Ureter (tissue), 1 donor: ENCODE measurements around the gene NOTCH3. TPM values are rescaled to one million over a fixed set of nuclear protein-coding genes. Genes with fewer than 3 reads are reported as not detected.

Source experiments
- DNase-seq: peaks from one replicate; pipeline ENCODE4 v3.0.0-alpha.2; 2020; ENCODE audit warnings: low spot score
- total RNA-seq: library from RNA; stranded (reverse); gene quantifications from one replicate; pipeline ENCODE4 v1.2.4, GENCODE V29; 2023
- donor health status: DM: yes; HTN: yes; CAD: no.

NOTCH3 gene
- total RNA-seq = 125 TPM

- no peak for DNase-seq
Observed at GRCh38 chr19:15200553-15201364, at the start of gene NOTCH3. NOTCH3 (minus strand) TSS chr19:15200995; CDS start chr19:15200905, 90 bp downstream.

DNA sequence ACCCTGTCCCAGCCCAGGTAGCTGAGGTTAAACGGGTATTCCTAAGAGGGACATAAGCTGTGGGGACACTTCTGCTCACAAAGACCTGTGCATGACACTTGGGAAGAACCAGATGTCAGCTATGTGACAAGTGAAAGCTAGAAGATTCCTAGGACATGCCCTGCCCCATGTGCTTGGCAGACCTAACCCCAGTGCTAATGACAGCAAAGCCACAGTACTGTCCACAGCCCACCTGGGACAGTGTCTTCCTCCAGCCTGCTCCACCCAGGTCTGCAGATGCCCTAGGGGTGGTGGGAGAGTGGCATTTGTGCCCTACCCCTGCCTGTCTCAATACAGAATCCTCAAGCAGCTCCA, 49.8 kb upstream of the NOTCH3 start:
- no peak for DNase-seq

GRCh38 chr19:15249972-15250639, 49.3 kb upstream of the NOTCH3 start:
- peak; percentile 67 for DNase-seq

GRCh38 chr19:15249528-15249874, 48.7 kb upstream of the NOTCH3 start:
- no peak for DNase-seq

DNA sequence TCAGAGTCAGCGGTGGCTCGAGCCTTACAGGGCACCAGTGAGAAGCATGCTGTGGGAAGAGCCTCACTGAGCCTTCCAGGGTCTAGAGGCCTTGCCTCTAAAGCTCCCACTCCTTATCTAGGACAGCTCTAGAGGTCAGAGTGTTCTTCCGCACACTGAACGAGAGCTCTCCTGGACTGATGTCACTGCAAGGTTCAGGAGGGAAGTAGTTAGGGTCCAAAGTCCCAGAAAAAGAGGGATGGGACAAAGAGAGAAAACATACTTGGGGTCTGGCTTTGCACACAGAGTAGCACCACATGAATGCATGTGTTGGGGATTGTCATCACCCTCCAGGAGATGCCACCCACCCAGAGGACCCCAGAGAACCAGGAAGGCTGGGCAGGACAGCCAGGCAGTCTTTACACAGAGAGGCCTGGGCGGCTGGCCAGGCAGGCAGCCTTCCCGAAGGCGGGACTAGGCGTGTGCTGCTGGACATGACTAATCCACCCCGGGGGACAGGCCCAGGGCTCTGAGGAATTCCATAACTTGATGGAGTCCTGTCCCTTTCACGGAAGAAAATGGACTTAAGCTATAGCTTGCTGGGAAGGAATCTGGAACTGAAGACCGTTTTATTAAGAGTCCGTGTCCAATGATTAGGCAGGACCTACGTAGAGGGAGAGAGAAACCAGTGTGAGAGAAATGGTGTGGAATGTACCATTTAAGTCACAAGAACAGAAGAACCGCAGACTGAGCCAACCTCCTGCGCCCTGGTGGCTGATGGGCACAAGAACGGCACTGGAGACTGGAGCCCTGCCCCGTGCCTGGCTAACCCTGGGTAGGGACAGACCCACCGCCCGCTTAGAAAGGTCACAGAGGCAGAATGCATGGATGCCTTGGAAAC, 48.1 kb upstream of the NOTCH3 start:
- peak; percentile 80 for DNase-seq

DNA sequence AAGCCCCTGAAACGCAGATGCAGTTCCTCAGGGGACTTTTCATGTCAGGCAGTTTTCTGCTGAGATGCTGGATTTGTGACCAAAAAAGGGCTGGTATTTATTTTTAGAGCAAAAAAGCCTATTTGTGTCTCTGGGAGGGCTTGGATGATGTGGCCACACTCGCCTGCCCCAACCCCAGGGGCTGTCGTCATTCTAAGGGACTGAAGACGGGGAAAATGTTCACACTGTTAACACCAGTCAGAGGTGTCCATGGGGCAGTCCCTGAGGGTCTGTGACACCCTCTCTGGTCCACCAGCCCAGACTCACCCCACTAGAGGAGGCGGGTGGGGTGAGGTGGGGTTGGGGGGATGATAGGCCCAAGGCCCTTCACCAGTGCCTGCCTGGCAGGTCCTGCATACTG, 47.3 kb upstream of the NOTCH3 start:
- DNase-seq = no peak

DNA sequence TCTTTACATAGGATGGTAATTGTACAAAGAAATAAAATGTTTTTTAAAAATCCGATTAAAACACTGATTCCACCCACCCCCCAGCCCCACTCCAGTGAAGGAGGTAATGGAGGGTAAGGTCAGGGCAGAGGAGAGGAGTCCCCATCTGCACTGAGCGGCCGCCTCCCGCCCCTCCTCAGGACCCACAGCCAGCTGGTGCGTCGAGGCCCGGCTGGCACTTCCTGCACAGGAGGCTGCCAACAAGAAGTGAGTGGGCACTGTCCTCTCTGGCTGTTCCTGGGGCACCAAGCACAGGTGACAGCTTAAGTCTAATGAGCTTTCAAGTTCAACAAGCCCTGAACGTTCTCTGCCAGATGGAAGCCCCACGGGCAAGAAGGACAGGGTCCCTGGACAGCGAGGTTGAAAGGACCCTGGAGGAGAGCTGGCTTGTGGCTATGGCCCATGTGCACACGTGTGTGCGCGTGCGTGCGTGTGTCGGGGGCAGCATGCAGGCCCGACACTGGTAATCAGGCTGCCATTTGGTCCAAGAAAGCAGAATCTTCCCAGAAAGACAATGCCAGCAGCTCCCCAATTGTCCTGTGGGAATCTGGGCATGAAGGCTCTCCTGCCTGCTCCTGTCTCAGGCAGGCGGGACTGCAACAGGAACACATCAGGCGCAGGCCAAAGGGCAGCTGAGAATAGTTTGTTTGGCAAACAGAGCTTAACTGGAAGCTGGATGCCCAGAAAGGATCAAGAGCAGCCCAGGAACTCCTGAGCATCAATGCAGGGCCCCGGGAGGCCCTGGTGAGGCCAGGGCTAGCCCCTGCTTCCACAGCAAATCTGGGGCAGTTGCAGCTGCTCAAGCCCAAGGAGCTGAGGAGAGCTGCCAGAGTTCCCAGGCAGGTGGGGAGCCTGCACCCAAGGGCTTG, 46.6 kb upstream of the NOTCH3 start:
- DNase-seq = no peak

DNA sequence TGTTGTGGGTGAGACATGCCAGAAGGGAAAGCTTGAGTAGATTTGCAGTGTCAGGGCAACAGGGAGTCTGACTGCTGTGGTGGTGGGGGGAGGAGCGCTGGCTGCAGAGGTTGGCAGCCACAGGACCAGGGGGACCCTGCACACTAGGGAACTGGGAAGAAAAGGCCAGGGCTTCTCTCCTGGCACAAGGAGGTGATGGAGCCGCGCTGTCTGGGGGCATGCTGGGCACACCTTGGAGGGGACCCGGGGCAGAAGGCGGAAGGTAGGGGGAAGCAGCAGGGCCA, 45.3 kb upstream of the NOTCH3 start:
- DNase-seq = no peak

DNA sequence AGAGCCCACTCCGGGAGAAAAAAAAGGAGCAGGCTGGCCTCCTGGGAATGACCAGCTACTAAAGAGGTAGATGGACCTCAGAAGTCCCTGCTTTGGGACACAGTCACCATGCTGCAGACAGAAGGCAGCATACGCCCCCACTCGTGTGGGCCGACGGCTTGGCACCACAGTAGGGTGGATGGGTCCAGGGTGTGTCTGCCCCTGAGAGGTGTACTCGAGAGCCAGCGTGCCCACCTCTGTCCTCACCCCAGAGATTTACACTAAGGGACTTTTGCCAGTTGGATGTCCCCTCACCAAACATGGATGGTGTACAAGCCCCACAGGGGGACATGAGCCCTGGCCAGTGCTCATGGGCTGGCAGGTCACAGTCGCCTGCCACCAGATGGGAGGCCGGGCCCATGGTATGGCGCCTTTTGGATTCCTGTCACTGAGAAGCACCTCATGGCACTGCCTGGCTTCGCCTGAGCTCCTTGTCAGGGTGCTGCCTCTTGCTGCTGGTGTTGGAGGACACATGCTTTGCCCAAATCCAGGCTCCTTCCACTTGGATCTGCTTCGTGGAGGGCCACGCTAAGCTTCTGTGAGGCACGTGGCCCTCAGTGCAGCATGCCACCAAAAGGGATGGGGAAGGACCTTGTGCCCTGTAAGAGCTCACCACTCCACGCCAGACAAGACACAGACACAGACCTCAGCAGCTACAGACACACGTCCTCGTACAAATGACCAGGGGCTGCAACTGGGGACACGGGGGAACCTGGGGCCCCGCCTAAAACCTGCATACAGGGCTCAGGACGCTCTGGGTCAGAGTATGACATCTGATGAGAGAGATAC, 44.8 kb upstream of the NOTCH3 start:
- DNase-seq = no peak

GRCh38 chr19:15244808-15245207, 44.0 kb upstream of the NOTCH3 start:
- no peak for DNase-seq

- DNase-seq = no peak
Observed at GRCh38 chr19:15244106-15244803, 43.5 kb upstream of the NOTCH3 start.

GRCh38 chr19:15243236-15243957, 42.6 kb upstream of the NOTCH3 start:
- no peak for DNase-seq

GRCh38 chr19:15241259-15241910, 40.6 kb upstream of the NOTCH3 start:
- no peak for DNase-seq

DNA sequence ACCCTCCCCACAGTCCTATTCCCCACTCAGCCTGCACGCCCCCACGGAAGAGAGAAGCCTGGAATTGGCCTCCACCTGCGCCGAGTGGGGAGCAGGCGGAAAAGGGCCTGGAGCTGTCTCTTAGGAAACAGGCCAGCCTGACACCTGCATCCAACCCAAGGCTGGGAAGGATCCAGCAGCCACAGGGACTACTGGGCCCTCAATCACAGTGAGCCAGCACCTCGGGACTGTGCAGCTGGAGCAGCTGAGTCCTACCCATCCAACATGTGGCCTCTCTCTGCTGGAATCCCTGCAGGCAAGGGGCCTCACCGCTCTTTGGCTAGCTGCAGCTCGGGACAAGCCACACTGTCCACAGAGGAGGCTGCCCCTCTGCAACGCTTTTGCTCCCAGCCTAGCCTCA, 39.7 kb upstream of the NOTCH3 start:
- no peak for DNase-seq

DNA sequence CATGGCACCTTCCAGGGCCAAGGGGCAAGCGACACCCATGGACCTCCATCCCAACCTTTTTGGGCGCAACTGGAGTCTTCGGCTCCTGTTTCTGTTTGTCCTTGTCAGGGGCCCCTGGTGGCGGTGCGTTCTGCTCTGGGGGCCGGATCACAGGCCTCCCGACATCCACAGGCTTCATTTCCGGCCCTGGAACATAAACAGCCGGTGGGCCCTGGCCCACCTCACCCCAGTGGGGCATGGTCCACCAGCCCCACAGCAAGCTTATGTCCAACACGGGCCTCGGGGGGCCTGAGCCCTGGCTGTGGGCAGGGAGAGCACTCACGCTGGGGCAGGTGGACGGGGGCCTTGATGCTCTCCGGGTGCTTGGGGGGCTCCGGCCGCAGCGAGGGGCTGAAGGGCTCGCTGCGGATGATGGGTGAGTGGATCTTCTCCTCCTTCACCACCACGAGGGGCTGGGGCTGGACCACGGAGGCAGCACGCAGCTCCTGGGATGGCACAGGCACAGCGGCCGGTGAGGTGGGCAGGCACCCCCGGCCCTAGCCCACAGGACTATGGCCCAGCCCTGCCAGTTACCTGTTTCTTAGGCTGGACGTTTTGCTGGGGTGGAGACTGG, 38.6 kb upstream of the NOTCH3 start:
- DNase-seq = no peak

DNA sequence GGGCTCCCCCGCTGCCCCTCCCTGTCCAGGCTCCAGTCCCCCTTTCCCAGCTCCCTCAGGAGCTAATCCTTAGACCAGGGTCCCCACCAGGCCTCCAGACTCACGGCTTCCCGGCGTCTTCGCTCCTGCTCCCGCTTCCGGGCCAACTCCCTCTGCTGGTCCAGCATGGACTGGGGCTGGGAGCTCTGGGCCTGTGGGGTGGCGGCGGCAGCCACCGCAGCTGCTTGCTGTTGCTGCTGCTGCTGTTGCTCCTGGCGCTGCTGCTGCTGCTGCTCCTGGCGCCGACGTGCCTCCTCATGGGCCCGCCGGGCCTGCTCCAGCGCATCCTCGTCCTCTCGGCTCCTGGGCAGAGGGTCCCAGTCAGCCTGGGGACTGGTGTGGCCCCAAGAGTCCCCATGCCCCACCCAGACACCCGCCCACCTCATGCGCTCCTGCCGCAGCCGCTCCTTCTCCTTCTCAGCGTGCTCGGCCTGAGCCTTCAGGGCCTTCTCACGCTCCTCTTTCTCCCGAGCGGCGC, 37.9 kb upstream of the NOTCH3 start:
- no peak for DNase-seq

GRCh38 chr19:15237759-15238638, 37.2 kb upstream of the NOTCH3 start:
- no peak for DNase-seq
